Limb (tissue), 2 donors: ENCODE results near the gene NBEA.

Experiments used
- DNase-seq, 2 donors: peaks; one replicate each; pipeline ENCODE4 v3.0.0-alpha.2; 2016; ENCODE audit errors: extremely low spot score in 2 of 2

Gene NBEA

DNA sequence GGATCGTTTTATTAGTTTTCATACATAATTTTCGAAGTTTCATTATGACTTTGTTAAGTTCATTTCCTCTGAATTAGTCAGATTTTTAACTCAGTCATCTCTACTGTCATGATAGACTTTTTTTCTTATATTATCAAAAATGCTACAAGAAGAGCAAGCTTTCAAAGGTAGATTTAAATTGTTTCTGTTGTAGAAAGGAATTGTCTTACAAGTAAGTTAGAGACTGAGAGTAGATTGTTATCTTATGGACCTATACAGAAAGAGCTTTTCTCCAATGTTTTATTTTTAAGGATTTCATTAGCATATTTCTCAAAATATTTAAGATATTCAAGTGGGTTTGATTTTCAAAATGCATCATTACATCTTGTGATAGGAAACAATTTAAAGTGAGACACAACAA, 531.7 kb downstream of the NBEA start:
- DNase-seq, result no peak

- no peak for DNase-seq
These were observed 532.6 kb downstream of the NBEA start for GRCh38 chr13:35474496-35475211.

GRCh38 chr13:35475212-35475959, 533.3 kb downstream of the NBEA start:
- DNase-seq, result peak in 1 of 2 donors; percentile 73

DNA sequence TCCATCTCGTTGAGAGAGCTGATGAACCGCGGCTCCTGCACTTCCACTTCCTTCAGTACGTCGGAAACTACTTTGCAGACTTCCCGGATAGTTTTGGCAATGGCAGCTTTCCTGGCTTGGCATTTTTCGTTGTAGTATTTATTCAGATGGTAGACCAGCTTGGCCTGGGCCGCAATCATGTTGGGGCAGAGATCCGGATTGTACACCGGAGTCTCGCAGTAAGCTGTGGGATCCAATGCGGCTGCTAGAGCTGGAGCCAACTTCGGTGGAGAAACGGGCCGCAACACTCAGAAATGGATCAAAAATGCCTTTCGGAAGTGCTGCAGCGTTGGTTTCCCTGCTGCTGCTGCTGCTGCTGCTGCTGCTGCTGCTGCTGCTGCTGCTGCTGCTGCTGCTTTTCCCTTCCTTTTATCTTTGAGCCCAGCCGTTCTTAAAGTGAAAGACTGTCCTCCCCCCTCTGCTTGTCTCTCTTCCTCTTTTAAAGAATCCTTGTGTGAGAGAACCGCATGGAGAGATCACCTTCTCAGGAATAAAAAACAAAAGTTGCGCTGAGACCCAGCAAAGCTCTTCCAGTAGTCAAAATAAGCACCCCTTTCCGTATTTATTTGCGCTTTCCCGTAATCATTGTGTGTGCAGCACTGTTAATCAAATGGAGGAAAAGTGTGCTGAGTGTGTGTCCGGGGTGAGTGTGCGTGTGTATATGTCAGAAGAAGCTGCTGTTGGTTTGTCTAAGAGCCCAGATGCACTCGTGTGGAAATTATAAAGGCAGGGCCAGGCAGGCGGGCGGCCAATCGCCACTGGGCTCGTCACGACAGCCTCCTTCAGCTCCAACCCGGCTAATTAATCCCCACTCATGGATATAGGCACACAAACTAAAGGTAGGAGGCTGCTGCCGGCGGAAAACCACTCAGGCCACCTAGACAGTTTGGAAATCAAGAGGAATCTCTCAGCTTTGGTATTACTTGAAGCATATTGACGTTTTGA, 534.2 kb downstream of the NBEA start, which contains the start of gene MAB21L1:
Gene MAB21L1 (minus strand): TSS at position 730 of the 984 bp plus-strand sequence. CDS start 551 bp downstream, at position 179.
- peak; percentile 78 to 84 for DNase-seq

DNA sequence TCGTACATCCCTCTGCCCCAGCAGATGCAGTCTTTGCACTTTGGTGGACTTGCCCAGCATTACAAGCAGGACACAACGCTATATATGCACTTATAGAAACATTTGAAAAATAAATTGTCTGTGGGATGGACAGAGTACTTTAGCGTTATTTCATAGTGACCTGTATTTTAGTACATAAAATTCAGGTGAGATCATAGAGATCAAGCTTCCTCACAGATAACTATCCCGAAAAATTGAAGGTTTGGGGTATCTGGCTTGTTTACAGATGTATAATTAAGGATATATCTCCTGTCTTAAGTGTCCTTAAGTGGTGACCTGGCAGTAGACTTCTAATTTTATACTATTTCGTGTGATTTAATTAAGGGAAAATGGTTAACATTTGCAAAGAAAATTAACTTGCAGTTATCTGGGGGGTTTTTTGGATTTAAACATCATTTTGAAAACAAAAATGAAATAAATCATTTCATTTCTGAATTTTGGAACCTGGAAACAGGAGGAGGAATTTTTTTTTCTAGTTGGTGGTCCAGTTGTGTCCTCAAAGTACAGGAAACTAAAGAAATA, 535.4 kb downstream of the NBEA start:
- DNase-seq, result no peak

- peak in 1 of 2 donors; percentile 66 for DNase-seq
These were observed 536.4 kb downstream of the NBEA start for GRCh38 chr13:35478271-35479037.

GRCh38 chr13:35479038-35479492, 537.0 kb downstream of the NBEA start:
- peak in 1 of 2 donors; percentile 46 for DNase-seq

DNA sequence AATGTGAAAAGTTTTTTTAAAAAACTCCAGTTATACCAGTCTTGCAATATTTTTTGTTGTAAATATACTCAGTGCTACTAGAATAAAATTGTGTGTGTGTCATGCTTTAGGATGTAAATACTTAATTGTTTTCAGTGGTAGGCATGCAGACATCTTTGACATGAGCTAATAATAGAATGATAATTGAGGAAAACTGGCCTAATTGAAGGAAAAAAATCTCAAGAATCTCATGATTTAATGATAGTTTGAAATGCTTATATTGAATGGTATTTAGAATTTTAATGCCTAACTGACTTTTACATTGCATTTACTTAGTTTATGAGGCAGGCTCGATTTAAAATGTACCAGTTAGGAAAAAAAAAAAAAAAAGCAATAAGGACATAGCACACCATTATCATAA, 537.6 kb downstream of the NBEA start:
- DNase-seq, result no peak

DNA sequence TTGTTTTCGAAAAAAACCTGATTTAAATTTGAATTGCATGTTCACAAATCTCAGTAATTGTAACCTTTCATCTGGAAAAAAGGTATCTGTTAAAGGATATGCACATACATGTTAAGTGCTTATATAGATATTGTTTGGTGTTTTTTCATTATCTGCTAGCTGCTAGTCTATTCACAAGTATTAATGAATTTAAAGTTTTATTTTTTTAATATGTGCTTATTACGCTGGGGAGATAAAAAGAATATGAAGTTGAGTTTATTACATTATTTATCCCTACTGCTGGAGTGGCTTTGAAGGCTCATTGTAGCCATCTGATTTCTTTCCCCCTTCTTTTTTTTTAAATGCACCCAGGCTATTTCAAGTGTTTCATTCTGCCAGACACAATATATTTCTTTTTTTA, 538.3 kb downstream of the NBEA start:
- DNase-seq, result no peak

GRCh38 chr13:35481777-35482176, 539.7 kb downstream of the NBEA start:
- DNase-seq, result no peak

DNA sequence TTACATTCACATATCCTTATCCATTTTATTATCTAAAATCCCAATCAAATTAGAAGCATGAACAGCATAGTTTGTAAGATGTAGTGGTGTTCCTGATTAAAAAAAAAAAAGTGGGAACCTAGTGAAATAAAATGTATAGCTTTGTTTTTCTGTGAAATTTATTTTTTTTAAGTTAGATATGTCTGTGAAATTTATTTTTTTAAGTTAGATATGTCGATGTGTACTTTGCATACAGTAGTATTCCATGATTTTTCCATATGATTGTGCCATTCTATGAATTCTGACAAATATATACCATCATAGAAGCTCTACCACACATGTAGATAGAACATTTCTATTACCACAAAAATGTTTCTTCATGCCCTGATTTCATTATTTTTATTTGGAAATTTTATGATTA, 540.5 kb downstream of the NBEA start:
- no peak for DNase-seq

- no peak for DNase-seq
These were observed 541.7 kb downstream of the NBEA start for GRCh38 chr13:35483761-35484160.

- no peak for DNase-seq
These were observed 542.3 kb downstream of the NBEA start for GRCh38 chr13:35484384-35484783.

GRCh38 chr13:35485424-35485823, 543.4 kb downstream of the NBEA start:
- no peak for DNase-seq

DNA sequence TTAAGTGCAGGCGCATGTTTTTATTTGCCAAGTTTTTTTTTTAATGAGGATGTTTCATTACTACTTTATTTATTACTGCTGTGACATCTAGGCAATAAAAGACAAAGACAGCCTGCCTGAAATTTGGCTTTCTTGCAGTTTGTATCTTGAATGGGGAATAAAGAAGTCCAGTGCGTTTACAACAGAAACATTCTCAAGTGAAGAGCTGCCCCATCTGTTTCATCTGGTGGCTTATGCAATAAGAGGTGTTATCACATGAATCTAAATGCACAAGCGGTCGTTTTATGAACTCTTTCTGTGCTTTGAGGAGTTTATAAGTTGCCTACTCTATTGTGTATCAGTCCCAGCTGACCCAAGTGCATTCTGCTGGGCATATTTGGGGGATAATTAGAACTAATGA, 547.0 kb downstream of the NBEA start:
- no peak for DNase-seq

GRCh38 chr13:35496006-35496405, 553.9 kb downstream of the NBEA start:
- no peak for DNase-seq

- no peak for DNase-seq
These were observed 554.8 kb downstream of the NBEA start for GRCh38 chr13:35496761-35497386.

- DNase-seq, result no peak
These were observed 556.2 kb downstream of the NBEA start for GRCh38 chr13:35498231-35498630.

GRCh38 chr13:35499196-35499662, 557.2 kb downstream of the NBEA start:
- no peak for DNase-seq

GRCh38 chr13:35499676-35500075, 557.6 kb downstream of the NBEA start:
- no peak for DNase-seq
